SK-N-SH treated with all-trans-retinoic acid at 6 μM for 48 hours (cell line): Measurements from ENCODE around the gene TECR.

Source experiments
- BACH2 ChIP-seq: fragments of 250-450 bp; sonication (Bioruptor Pico); IDR thresholded peaks from 2 replicates; pipeline ENCODE4 v1.9.0; 2021; ENCODE audit warnings: mild to moderate bottlenecking, borderline replicate concordance
- ESRRG ChIP-seq: fragments of 250-450 bp; sonication (Bioruptor Pico); IDR thresholded peaks from 2 replicates; pipeline ENCODE4 v1.6.1; 2021; ENCODE audit warnings: mild to moderate bottlenecking
- ISL1 ChIP-seq: fragments of 250-450 bp; sonication (Bioruptor Pico); IDR thresholded peaks from 2 replicates; pipeline ENCODE4 v2.1.2; 2022; ENCODE audit warnings: mild to moderate bottlenecking, moderate library complexity
- TCF4 ChIP-seq: fragments of 250-450 bp; sonication (Bioruptor Pico); IDR thresholded peaks from 2 replicates; pipeline ENCODE4 v1.8.0; 2021; ENCODE audit warnings: mild to moderate bottlenecking, moderate library complexity, borderline replicate concordance
- ZFP30 ChIP-seq: fragments of 450-650 bp; formaldehyde crosslinking; IDR thresholded peaks from 2 replicates; pipeline ENCODE4 v1.5.0; 2022; ENCODE audit warnings: mild to moderate bottlenecking, moderate library complexity
- ZNF70 ChIP-seq: fragments of 450-650 bp; formaldehyde crosslinking; IDR thresholded peaks from 2 replicates; pipeline ENCODE4 v1.5.0; 2020; ENCODE audit warnings: mild to moderate bottlenecking, moderate library complexity
- TF ChIP-seq, protein P1 (sequence below): fragments of 250-450 bp; sonication (Bioruptor Pico); IDR thresholded peaks from 2 replicates; pipeline ENCODE4 v1.5.1; 2020; ENCODE audit warnings: low read depth, mild to moderate bottlenecking, moderate library complexity
- TF ChIP-seq, protein P2 (sequence below): fragments of 250-450 bp; sonication (Bioruptor Pico); IDR thresholded peaks from 2 replicates; pipeline ENCODE4 v1.8.0; 2021; ENCODE audit warnings: low read depth, mild to moderate bottlenecking, moderate library complexity, borderline replicate concordance

DNA sequence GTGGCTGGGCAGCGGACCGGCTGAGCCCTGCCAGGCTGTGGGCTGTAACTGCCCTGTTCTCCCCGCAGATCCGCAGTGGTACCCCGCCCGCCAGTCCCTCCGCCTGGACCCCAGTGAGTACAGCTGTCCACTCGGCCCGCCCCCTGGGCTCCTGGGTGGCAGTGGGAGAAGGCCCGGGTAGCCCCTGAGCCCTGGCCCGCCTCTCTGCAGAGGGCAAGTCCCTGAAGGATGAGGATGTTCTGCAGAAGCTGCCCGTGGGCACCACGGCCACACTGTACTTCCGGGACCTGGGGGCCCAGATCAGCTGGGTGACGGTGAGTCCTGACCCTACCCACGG, 34.2 kb downstream of the TECR start:
- TF ChIP-seq ISL1 (CRISPR knock-in tag) (no peak), TCF4 (CRISPR knock-in tag) (no peak), ESRRG (CRISPR knock-in tag) (no peak), BACH2 (CRISPR knock-in tag) (no peak), ZFP30 (CRISPR knock-in tag) (no peak), ZNF70 (no peak)
- TF ChIP-seq, protein P1, sequence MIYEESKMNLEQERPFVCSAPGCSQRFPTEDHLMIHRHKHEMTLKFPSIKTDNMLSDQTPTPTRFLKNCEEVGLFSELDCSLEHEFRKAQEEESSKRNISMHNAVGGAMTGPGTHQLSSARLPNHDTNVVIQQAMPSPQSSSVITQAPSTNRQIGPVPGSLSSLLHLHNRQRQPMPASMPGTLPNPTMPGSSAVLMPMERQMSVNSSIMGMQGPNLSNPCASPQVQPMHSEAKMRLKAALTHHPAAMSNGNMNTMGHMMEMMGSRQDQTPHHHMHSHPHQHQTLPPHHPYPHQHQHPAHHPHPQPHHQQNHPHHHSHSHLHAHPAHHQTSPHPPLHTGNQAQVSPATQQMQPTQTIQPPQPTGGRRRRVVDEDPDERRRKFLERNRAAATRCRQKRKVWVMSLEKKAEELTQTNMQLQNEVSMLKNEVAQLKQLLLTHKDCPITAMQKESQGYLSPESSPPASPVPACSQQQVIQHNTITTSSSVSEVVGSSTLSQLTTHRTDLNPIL (CRISPR knock-in tag): no peak
- TF ChIP-seq, protein P2, sequence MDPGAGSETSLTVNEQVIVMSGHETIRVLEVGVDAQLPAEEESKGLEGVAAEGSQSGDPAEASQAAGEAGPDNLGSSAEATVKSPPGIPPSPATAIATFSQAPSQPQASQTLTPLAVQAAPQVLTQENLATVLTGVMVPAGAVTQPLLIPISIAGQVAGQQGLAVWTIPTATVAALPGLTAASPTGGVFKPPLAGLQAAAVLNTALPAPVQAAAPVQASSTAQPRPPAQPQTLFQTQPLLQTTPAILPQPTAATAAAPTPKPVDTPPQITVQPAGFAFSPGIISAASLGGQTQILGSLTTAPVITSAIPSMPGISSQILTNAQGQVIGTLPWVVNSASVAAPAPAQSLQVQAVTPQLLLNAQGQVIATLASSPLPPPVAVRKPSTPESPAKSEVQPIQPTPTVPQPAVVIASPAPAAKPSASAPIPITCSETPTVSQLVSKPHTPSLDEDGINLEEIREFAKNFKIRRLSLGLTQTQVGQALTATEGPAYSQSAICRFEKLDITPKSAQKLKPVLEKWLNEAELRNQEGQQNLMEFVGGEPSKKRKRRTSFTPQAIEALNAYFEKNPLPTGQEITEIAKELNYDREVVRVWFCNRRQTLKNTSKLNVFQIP (CRISPR knock-in tag): no peak
